WTC11 (cell line): Measurements from ENCODE around the gene KIF21B. TPM values are rescaled to one million over a fixed set of nuclear protein-coding genes. Genes with fewer than 3 reads are reported as not detected.

Experiments used
- ATAC-seq: fragments of 200-7000 bp; cut with Tn5 transposase; 2 replicates; pipeline ENCODE4 v1.10.0; 2021; ENCODE audit warnings: mild to moderate bottlenecking, moderate library complexity
- CTCF ChIA-PET: fragments of 300-600 bp; sonication (Branson Sonifier 250); formaldehyde crosslinking; loops from one replicate; lab custom pipeline; 2021; ENCODE audit warnings: antibody characterized with exemption; lab: Charles Lee
- POLR2A ChIA-PET: fragments of 350-600 bp; sonication (Branson Sonifier 250); formaldehyde crosslinking; loops from one replicate; lab custom pipeline; 2021; ENCODE audit warnings: antibody characterized with exemption; lab: Charles Lee
- DNase-seq: peaks from one replicate; pipeline ENCODE4 v3.0.0; 2021; ENCODE audit warnings: low spot score
- H3K27ac Mint-ChIP-seq: 2 replicates; pipeline ENCODE4 v1.8.0; 2021; ENCODE audit warnings: mixed read lengths
- H3K27me3 Mint-ChIP-seq: 2 replicates; pipeline ENCODE4 v1.8.0; 2021; ENCODE audit warnings: low read depth, mild to moderate bottlenecking, moderate library complexity, mixed read lengths
- H3K36me3 Mint-ChIP-seq: 2 replicates; pipeline ENCODE4 v1.8.0; 2021; ENCODE audit warnings: mixed read lengths
- H3K4me1 Mint-ChIP-seq: 2 replicates; pipeline ENCODE4 v1.8.0; 2022; ENCODE audit warnings: mixed read lengths
- H3K4me3 Mint-ChIP-seq: 2 replicates; pipeline ENCODE4 v1.8.0; 2021; ENCODE audit warnings: mild to moderate bottlenecking, moderate library complexity, mixed read lengths
- H3K9me3 Mint-ChIP-seq: 2 replicates; pipeline ENCODE4 v1.8.0; 2021; ENCODE audit warnings: mixed read lengths
- CBFB ChIP-seq: sonication (generic); formaldehyde crosslinking; IDR thresholded peaks from 2 replicates; pipeline ENCODE4 v1.8.1; 2022; ENCODE audit warnings: mild to moderate bottlenecking, low read depth, missing genetic modification reagents
- CREM ChIP-seq: sonication (generic); formaldehyde crosslinking; IDR thresholded peaks from 2 replicates; pipeline ENCODE4 v1.8.1; 2022; ENCODE audit warnings: mild to moderate bottlenecking, missing genetic modification reagents, moderate library complexity
- ELF4 ChIP-seq: sonication (generic); formaldehyde crosslinking; IDR thresholded peaks from 2 replicates; pipeline ENCODE4 v1.8.1; 2022; ENCODE audit warnings: low read depth, mild to moderate bottlenecking, moderate library complexity, missing genetic modification reagents
- ETV6 ChIP-seq: sonication (generic); formaldehyde crosslinking; IDR thresholded peaks from 2 replicates; pipeline ENCODE4 v1.8.1; 2022; ENCODE audit warnings: mild to moderate bottlenecking, missing genetic modification reagents
- FOXP1 ChIP-seq: sonication (generic); formaldehyde crosslinking; IDR thresholded peaks from 2 replicates; pipeline ENCODE4 v1.8.0; 2022; ENCODE audit warnings: missing genetic modification reagents, mild to moderate bottlenecking, moderate library complexity, borderline replicate concordance
- GABPB1 ChIP-seq: sonication (generic); formaldehyde crosslinking; IDR thresholded peaks from 2 replicates; pipeline ENCODE4 v1.8.1; 2023; ENCODE audit warnings: mild to moderate bottlenecking, missing genetic modification reagents
- GRHL2 ChIP-seq: fragments of 250-450 bp; sonication (Bioruptor Pico); IDR thresholded peaks from 2 replicates; pipeline ENCODE4 v1.8.0; 2022; ENCODE audit warnings: mild to moderate bottlenecking, moderate library complexity; ENCODE audit not compliant: insufficient replicate concordance, severe bottlenecking
- MXD4 ChIP-seq: fragments of 250-450 bp; sonication (Bioruptor Pico); IDR thresholded peaks from 2 replicates; pipeline ENCODE4 v1.8.0; 2021; ENCODE audit warnings: mild to moderate bottlenecking, moderate library complexity, borderline replicate concordance
- NFE2L1 ChIP-seq: sonication (generic); formaldehyde crosslinking; IDR thresholded peaks from 2 replicates; pipeline ENCODE4 v1.8.1; 2023; ENCODE audit warnings: missing genetic modification reagents
- NR1H2 ChIP-seq: sonication (generic); formaldehyde crosslinking; IDR thresholded peaks from 2 replicates; pipeline ENCODE4 v1.9.0; 2021; ENCODE audit warnings: mild to moderate bottlenecking, moderate library complexity, missing genetic modification reagents
- SMAD3 ChIP-seq: sonication (generic); formaldehyde crosslinking; IDR thresholded peaks from 2 replicates; pipeline ENCODE4 v1.8.0; 2022; ENCODE audit warnings: missing genetic modification reagents, mild to moderate bottlenecking, borderline replicate concordance
- TEAD1 ChIP-seq: sonication (generic); formaldehyde crosslinking; IDR thresholded peaks from 2 replicates; pipeline ENCODE4 v1.8.0; 2022; ENCODE audit warnings: mild to moderate bottlenecking, missing genetic modification reagents
- ZNF219 ChIP-seq: sonication (generic); formaldehyde crosslinking; IDR thresholded peaks from 2 replicates; pipeline ENCODE4 v1.8.0; 2023; ENCODE audit warnings: missing genetic modification reagents, mild to moderate bottlenecking, borderline replicate concordance
- total RNA-seq: library from RNA; stranded (reverse); gene quantifications from 3 replicates; pipeline ENCODE4 v1.2.3, GENCODE V29; 2021
- TF ChIP-seq, protein P1 (sequence below): sonication (generic); formaldehyde crosslinking; IDR thresholded peaks from 2 replicates; pipeline ENCODE4 v1.8.1; 2022; ENCODE audit warnings: mild to moderate bottlenecking, moderate library complexity, missing genetic modification reagents
- TF ChIP-seq, protein P2 (sequence below): sonication (generic); formaldehyde crosslinking; IDR thresholded peaks from 2 replicates; pipeline ENCODE4 v1.8.0; 2022; ENCODE audit warnings: missing genetic modification reagents
- TF ChIP-seq, protein P3 (sequence below): sonication (generic); formaldehyde crosslinking; IDR thresholded peaks from 2 replicates; pipeline ENCODE4 v1.8.1; 2023; ENCODE audit warnings: mild to moderate bottlenecking, missing genetic modification reagents, borderline replicate concordance
- TF ChIP-seq, protein P4 (sequence below): sonication (generic); formaldehyde crosslinking; IDR thresholded peaks from 2 replicates; pipeline ENCODE4 v1.8.1; 2023; ENCODE audit warnings: mild to moderate bottlenecking, missing genetic modification reagents, moderate library complexity
- TF ChIP-seq, protein P5 (sequence below): fragments of 250-450 bp; sonication (Bioruptor Pico); IDR thresholded peaks from 2 replicates; pipeline ENCODE4 v1.8.0; 2021; ENCODE audit warnings: mild to moderate bottlenecking

The KIF21B gene
- total RNA-seq, 1 experiment from 2014 or later = 19.4 TPM

DNA sequence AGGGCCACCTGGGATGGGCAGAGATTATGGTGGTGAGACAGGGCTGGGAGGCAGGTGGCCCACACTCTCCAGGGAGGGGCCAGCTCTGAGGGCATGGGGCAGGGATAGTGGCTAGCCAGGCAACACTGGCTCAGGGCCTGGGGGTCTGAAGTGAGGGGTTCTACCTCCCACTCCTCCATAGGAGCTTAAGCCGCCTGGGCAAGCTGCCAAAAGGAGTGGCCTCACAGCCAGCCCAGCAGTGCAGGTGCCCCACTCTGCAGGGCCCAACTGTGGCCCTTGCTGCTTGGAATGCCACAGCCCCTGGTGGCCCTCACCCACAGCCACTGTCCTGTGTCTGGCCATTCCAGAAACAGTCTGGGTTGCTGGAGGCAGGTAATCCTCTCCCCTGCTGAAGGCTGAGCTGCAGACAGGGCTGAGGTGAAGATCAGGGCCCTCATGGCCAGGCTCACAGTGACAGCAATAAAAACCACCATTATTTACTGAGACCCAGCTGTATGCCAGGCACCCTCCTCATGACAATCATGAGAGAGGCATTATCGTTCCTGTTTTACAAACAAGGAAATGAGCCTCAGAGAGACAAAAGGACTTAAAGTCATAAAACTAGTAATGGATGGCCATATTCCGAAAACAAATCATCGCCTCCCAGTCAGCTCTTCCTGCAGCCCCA lies 31.0 kb downstream of the KIF21B start:
- POLR2A ChIA-PET = no interaction called here
- H3K4me1 Mint-ChIP-seq = no peaks in the 10 kb centered on the region
- no peak overlapping the region for H3K4me3 Mint-ChIP-seq
- no peaks in the 10 kb centered on the region; the same call in 1 of the 2 replicates for H3K27me3 Mint-ChIP-seq
- no peak for TF ChIP-seq TEAD1 (CRISPR knock-in tag)
- no peak for TF ChIP-seq SMAD3
- TF ChIP-seq ZNF219 (CRISPR knock-in tag) = no peak
- no peak for TF ChIP-seq ELF4
- TF ChIP-seq CBFB (CRISPR knock-in tag) = no peak
- TF ChIP-seq GABPB1 = no peak
- TF ChIP-seq NFE2L1 = no peak
- no peak for TF ChIP-seq CREM
- TF ChIP-seq, protein P1, sequence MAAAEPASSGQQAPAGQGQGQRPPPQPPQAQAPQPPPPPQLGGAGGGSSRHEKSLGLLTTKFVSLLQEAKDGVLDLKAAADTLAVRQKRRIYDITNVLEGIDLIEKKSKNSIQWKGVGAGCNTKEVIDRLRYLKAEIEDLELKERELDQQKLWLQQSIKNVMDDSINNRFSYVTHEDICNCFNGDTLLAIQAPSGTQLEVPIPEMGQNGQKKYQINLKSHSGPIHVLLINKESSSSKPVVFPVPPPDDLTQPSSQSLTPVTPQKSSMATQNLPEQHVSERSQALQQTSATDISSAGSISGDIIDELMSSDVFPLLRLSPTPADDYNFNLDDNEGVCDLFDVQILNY (CRISPR knock-in tag) = no peak
- TF ChIP-seq FOXP1 (CRISPR knock-in tag) = no peak
- no peak for TF ChIP-seq MXD4
- TF ChIP-seq ETV6 (CRISPR knock-in tag) = no peak
- TF ChIP-seq, protein P2, sequence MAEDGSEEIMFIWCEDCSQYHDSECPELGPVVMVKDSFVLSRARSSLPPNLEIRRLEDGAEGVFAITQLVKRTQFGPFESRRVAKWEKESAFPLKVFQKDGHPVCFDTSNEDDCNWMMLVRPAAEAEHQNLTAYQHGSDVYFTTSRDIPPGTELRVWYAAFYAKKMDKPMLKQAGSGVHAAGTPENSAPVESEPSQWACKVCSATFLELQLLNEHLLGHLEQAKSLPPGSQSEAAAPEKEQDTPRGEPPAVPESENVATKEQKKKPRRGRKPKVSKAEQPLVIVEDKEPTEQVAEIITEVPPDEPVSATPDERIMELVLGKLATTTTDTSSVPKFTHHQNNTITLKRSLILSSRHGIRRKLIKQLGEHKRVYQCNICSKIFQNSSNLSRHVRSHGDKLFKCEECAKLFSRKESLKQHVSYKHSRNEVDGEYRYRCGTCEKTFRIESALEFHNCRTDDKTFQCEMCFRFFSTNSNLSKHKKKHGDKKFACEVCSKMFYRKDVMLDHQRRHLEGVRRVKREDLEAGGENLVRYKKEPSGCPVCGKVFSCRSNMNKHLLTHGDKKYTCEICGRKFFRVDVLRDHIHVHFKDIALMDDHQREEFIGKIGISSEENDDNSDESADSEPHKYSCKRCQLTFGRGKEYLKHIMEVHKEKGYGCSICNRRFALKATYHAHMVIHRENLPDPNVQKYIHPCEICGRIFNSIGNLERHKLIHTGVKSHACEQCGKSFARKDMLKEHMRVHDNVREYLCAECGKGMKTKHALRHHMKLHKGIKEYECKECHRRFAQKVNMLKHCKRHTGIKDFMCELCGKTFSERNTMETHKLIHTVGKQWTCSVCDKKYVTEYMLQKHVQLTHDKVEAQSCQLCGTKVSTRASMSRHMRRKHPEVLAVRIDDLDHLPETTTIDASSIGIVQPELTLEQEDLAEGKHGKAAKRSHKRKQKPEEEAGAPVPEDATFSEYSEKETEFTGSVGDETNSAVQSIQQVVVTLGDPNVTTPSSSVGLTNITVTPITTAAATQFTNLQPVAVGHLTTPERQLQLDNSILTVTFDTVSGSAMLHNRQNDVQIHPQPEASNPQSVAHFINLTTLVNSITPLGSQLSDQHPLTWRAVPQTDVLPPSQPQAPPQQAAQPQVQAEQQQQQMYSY = no peak
- no peak for TF ChIP-seq GRHL2
- TF ChIP-seq, protein P3, sequence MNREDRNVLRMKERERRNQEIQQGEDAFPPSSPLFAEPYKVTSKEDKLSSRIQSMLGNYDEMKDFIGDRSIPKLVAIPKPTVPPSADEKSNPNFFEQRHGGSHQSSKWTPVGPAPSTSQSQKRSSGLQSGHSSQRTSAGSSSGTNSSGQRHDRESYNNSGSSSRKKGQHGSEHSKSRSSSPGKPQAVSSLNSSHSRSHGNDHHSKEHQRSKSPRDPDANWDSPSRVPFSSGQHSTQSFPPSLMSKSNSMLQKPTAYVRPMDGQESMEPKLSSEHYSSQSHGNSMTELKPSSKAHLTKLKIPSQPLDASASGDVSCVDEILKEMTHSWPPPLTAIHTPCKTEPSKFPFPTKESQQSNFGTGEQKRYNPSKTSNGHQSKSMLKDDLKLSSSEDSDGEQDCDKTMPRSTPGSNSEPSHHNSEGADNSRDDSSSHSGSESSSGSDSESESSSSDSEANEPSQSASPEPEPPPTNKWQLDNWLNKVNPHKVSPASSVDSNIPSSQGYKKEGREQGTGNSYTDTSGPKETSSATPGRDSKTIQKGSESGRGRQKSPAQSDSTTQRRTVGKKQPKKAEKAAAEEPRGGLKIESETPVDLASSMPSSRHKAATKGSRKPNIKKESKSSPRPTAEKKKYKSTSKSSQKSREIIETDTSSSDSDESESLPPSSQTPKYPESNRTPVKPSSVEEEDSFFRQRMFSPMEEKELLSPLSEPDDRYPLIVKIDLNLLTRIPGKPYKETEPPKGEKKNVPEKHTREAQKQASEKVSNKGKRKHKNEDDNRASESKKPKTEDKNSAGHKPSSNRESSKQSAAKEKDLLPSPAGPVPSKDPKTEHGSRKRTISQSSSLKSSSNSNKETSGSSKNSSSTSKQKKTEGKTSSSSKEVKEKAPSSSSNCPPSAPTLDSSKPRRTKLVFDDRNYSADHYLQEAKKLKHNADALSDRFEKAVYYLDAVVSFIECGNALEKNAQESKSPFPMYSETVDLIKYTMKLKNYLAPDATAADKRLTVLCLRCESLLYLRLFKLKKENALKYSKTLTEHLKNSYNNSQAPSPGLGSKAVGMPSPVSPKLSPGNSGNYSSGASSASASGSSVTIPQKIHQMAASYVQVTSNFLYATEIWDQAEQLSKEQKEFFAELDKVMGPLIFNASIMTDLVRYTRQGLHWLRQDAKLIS (CRISPR knock-in tag) = no peak
- TF ChIP-seq NR1H2 (CRISPR knock-in tag) = no peak
- TF ChIP-seq, protein P4, sequence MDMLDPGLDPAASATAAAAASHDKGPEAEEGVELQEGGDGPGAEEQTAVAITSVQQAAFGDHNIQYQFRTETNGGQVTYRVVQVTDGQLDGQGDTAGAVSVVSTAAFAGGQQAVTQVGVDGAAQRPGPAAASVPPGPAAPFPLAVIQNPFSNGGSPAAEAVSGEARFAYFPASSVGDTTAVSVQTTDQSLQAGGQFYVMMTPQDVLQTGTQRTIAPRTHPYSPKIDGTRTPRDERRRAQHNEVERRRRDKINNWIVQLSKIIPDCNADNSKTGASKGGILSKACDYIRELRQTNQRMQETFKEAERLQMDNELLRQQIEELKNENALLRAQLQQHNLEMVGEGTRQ (CRISPR knock-in tag) = no peak
- TF ChIP-seq, protein P5, sequence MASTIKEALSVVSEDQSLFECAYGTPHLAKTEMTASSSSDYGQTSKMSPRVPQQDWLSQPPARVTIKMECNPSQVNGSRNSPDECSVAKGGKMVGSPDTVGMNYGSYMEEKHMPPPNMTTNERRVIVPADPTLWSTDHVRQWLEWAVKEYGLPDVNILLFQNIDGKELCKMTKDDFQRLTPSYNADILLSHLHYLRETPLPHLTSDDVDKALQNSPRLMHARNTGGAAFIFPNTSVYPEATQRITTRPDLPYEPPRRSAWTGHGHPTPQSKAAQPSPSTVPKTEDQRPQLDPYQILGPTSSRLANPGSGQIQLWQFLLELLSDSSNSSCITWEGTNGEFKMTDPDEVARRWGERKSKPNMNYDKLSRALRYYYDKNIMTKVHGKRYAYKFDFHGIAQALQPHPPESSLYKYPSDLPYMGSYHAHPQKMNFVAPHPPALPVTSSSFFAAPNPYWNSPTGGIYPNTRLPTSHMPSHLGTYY (CRISPR knock-in tag) = no peak
- DNase-seq (no peak), ATAC-seq (no peak)
- peaks cover 9% of the 10 kb centered on the region for H3K36me3 Mint-ChIP-seq
- H3K27ac Mint-ChIP-seq = no peak overlapping the region
- CTCF ChIA-PET = interaction anchor here (0.8 to 5.6 kb wide), 4 partner anchors 13 to 94 kb away, joined by 3 to 46 read pairs (median 4); no protein-coding TSS in a partner anchor
- H3K9me3 Mint-ChIP-seq = no peaks in the 10 kb centered on the region
